NK-92 treated with Interleukin-12 subunit alpha and Interleukin-12 subunit beta, amount 100 ng/mL, for 24 hours (cell line): ENCODE data around the gene CT47A7.
"Not testable (repeated sequence)": the region's sequence is repeated elsewhere in the genome, so short reads cannot be mapped to it uniquely, and the experiment has no call there.

ENCODE experiments used
- DNase-seq: peaks from one replicate; lab custom pipeline; 2025; lab: John Stamatoyannopoulos, UW

Gene CT47A7

DNA sequence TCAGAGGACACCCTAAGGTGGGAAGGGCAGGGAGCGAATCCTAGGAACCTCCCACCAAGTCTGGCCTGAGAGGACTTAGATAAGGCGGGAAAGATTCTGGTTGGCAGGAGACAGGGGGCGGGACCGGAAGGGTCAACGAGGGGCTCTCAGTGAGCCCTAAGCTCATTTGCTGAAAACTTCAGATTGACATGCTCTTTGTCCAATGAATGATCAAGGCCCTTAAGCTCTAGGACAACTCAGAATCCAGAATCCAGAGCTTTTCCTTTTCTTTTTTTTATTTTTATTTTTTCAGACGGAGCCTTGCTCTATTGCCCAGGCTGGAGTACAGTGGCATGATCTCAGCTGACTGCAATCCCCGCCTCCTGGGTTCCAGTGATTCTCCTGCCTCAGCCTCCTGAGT is at the start of gene CT47A7:
CT47A7 (minus strand) TSS at position 101 of the 400 bp plus-strand sequence. CDS start 255 bp downstream, outside the sequence.
- not testable (repeated sequence) for DNase-seq

DNA sequence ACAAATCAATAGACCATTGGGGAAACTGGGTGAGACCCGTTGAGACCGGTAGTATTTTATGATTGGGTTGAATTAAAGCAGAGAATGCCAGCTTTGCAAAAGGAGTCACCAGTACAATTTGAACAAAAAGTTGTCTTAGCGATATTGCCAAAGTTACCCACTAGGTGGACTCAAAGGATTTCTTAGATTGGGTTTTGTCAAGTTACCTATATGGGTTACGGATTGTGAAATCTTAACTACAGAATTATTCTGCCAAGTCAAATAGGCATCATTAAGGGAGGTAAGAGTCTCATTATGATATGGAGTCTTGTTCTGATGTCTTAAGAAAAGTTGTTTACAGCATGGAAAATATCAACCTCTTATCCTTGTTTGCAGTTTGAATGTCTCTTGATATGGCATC is 44.2 kb upstream of the CT47A7 start:
- DNase-seq, result no peak

DNA sequence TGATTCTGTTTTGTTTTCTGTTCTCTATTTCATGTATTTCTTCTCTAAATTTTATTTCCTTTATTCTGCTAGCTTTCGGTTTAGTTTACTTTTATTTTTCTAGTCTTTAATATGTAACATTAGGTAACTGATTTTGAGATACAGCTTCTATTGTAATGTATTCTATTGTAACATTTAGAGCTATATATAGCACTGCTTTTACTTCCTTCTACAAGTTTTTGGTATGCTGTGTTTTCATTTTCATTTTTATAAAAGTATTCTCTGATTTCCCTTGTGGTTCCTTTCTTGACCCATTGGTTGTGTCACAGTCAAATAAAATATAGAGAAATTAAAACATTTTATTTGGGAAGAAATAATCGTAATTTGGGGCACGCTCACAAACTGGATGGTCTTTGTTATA is 43.0 kb upstream of the CT47A7 start:
- no peak for DNase-seq

DNA sequence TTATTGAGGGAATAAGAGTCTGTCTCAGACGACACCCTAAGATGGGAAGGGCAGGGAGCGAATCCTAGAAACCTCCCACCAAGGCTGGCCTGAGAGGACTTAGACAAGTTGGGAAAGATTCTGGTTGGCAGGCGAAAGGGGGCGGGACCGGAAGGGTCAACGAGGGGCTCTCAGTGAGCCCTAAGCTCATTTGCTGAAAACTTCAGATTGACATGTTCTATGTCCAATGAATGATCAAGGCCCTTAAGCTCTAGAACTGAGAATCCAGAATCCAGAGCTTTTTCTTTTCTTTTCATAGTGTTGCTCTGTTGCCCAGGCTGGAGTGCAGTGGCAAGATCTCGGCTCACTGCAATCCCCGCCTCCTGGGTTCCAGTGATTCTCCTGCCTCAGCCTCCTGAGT is 29.3 kb upstream of the CT47A7 start, which contains the start of gene CT47A1:
CT47A1 (minus strand) TSS at position 101 of the 400 bp plus-strand sequence. CDS start 231 bp downstream, outside the sequence.
- not testable (repeated sequence) for DNase-seq
